B cell (primary cell): Measurements from ENCODE around the gene KLHL1.

Experiments used
- EZH2 ChIP-seq: IDR thresholded peaks from 2 replicates; pipeline ENCODE4 v1.6.1; 2012; ENCODE audit warnings: borderline replicate concordance, low read depth, mild to moderate bottlenecking, moderate library complexity, low read length; ENCODE audit not compliant: insufficient read depth, poor library complexity, severe bottlenecking
- TF ChIP-seq, protein P1 (sequence below): fragments of 200-600 bp; IDR thresholded peaks from one replicate; pipeline ENCODE4 v1.8.0; 2022; ENCODE audit warnings: antibody characterized with exemption, mild to moderate bottlenecking

DNA sequence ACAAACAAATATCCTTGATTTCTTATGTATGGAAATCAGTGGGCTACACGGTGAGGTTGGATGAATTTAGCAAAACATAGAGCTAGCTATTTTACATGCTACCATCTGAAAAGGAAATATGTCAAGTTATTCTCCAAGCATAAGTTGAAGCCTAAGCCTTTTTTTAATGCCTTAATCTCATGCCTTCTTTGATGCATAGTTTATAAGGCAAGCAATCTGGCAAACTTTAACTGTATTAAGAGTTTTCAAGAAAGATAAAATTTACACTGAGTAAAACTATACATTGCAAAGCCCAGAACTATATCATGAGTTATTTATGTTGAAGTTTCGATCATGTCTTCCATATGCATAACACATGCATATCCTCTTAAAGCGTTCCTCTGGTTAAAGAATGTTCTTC, 85.6 kb downstream of the KLHL1 start:
- TF ChIP-seq, protein P1, sequence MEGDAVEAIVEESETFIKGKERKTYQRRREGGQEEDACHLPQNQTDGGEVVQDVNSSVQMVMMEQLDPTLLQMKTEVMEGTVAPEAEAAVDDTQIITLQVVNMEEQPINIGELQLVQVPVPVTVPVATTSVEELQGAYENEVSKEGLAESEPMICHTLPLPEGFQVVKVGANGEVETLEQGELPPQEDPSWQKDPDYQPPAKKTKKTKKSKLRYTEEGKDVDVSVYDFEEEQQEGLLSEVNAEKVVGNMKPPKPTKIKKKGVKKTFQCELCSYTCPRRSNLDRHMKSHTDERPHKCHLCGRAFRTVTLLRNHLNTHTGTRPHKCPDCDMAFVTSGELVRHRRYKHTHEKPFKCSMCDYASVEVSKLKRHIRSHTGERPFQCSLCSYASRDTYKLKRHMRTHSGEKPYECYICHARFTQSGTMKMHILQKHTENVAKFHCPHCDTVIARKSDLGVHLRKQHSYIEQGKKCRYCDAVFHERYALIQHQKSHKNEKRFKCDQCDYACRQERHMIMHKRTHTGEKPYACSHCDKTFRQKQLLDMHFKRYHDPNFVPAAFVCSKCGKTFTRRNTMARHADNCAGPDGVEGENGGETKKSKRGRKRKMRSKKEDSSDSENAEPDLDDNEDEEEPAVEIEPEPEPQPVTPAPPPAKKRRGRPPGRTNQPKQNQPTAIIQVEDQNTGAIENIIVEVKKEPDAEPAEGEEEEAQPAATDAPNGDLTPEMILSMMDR = no peak
- no peak for TF ChIP-seq EZH2
